Esophagus muscularis mucosa (tissue), 4 donors: ENCODE measurements around the gene SKIC8.
A peak's percentile ranks its signal among the peaks of the same experiment; 100 is the strongest.

Source experiments
- EP300 ChIP-seq: sonication (generic); formaldehyde crosslinking; IDR thresholded peaks from one replicate; pipeline ENCODE4 v1.6.1; 2017; ENCODE audit warnings: antibody characterized with exemption
- POLR2A ChIP-seq: fragments of 450-650 bp; IDR thresholded peaks from one replicate; pipeline ENCODE4 v1.6.1; 2017; ENCODE audit warnings: antibody characterized with exemption, moderate library complexity, mild to moderate bottlenecking, low read depth
- POLR2AphosphoS5 ChIP-seq, 2 donors: sonication (generic); formaldehyde crosslinking; IDR thresholded peaks; one replicate each; pipeline ENCODE4 v1.6.1; 2017; ENCODE audit warnings: antibody characterized with exemption in 2 of 2
- TF ChIP-seq, protein P1 (sequence below), 3 experiments: fragments of 200-600 bp in 2 of 3; fragments of 450-650 bp in 1 of 3; sonication (generic) in 2 of 3; IDR thresholded peaks; one replicate each; pipeline ENCODE4 v1.5.1; 2017 to 2019; ENCODE audit warnings: antibody characterized with exemption in 3 of 3, mild to moderate bottlenecking in 2 of 3, moderate library complexity in 1 of 3

DNA sequence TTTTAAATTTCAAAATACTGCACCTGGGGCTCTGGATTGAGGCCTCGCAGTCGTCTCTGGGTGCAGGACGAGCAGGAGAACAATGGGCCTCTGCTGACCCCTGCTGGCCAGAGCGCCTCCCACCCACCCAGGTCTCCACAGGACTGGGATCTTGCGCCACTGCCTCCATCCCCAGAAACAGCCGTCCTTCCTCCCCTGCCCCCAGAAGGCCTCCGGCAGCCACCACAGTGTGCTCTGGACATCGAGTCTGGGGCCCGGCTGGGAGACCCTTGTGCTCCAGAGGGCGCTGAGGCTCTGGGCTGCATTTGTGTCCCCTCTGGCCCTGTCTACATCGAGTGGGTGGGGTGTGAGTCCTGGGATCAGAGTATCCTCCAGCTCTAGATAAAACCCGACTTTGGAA is 58.4 kb downstream of the SKIC8 start:
- TF ChIP-seq, protein P1, sequence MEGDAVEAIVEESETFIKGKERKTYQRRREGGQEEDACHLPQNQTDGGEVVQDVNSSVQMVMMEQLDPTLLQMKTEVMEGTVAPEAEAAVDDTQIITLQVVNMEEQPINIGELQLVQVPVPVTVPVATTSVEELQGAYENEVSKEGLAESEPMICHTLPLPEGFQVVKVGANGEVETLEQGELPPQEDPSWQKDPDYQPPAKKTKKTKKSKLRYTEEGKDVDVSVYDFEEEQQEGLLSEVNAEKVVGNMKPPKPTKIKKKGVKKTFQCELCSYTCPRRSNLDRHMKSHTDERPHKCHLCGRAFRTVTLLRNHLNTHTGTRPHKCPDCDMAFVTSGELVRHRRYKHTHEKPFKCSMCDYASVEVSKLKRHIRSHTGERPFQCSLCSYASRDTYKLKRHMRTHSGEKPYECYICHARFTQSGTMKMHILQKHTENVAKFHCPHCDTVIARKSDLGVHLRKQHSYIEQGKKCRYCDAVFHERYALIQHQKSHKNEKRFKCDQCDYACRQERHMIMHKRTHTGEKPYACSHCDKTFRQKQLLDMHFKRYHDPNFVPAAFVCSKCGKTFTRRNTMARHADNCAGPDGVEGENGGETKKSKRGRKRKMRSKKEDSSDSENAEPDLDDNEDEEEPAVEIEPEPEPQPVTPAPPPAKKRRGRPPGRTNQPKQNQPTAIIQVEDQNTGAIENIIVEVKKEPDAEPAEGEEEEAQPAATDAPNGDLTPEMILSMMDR (IDR thresholded peaks at IDR 0.05) = peak; percentile 87 to 95 (median 88)
- TF ChIP-seq POLR2A = no peak
- TF ChIP-seq POLR2AphosphoS5 (IDR thresholded peaks at IDR 0.05) = no peak
- no peak for TF ChIP-seq EP300
